HG03060 (cell line): ENCODE results near the gene CRLF1.

Experiments used
- ATAC-seq: cut with Tn5 transposase; IDR thresholded peaks from one replicate; pipeline ENCODE4 v1.9.1; 2021; ENCODE audit warnings: low read depth, moderate number of reproducible peaks; ENCODE audit not compliant: unreplicated experiment

CRLF1 gene

DNA sequence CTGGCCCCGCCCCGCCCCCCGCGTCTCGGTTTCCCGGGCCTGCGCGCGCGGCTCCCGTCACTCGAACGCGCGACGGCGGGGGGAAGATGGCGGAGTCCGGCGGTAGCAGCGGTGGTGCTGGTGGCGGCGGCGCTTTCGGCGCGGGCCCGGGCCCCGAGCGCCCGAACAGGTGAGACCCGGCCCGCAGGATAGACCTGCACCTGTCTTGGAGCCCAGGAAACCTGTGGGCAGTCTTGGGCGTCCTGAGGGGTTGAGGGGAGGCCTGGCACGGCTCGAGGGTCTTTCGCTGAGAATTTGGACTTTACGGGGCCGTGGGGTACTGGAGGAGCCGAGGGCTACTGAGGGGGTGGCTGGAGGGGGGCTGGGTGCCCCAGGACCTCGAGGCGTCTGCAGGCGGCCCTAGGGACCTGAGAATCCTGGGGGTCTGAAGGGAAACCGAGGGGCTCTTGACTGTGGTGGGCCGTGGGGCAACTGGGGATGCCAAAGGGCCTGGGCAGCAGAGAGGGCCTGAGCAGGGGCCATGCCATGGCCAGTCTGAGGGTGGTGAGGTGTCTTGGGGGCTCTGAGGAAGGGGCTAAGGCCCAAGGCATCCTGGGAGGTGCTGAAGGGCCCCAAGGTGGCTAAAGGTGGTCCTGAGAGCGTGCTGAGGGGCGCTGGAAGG lies 30.5 kb upstream of the CRLF1 start, which contains the start of gene KLHL26:
Gene KLHL26, plus strand, starts transcription at position 60 of the 661 bp plus-strand sequence. Its CDS starts 27 bp downstream, at position 87.
- ATAC-seq = no peak

- ATAC-seq = peak; percentile 66
These were observed 29.8 kb upstream of the CRLF1 start for GRCh38 chr19:18636183-18636968.

- ATAC-seq = no peak
These were observed 29.2 kb upstream of the CRLF1 start for GRCh38 chr19:18635831-18636182.

DNA sequence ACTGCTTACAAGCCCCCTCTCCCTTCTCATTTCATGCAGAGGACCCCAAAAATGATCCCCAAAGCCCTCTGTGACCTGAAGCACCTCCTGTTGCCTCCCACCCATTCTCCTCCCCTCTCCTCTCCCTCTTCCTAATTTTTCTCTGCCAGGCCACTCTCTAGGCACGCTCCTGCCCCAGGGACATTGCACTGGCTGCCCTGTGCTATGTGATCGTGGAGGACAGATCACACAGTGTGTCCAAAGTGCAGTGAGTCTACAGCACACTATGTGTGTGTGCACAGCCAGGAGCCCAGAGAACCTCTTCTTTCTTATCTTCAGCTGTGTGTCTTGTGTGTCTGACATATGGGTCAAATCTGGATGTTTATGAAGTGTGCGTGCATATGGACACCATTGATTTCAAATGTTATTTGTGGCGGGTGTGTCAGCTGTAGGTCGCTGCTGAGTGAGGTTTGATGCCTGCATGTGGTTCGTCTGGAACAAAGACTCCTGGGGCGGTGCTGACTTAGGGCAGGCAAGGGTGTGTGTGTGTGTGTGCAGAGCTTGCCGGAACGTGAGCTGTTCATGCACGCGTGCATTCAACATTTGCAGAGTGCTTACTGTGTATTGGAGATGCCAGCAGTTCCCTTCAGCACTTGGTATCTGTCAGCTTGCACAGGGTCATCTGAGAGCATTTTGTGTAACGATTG lies 28.2 kb upstream of the CRLF1 start:
- ATAC-seq = no peak

DNA sequence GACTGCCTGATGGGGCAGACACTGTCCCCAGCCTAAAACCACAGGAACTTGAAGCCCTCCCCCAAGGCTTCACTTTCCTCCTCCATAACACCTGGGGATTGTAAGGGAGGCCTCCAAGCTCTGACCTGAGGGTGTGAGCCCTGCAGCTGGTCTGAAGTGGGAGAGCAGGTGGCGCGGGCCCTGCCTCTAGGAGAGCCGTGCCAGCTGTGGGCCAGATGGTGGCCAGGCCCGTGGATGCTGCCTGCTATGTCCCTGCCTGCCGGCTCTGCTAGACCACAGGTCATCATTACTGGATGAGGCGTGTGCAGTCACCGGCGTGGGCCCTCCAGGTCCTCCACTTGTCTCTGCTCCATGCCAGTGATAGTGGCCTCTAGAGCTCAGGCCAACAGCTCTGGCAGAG lies 26.7 kb upstream of the CRLF1 start:
- ATAC-seq = no peak

- ATAC-seq = no peak
These were observed 22.8 kb upstream of the CRLF1 start for GRCh38 chr19:18629166-18630088.

GRCh38 chr19:18626906-18627305 lies 20.3 kb upstream of the CRLF1 start:
- no peak for ATAC-seq

GRCh38 chr19:18620902-18621301 lies 14.3 kb upstream of the CRLF1 start:
- ATAC-seq = no peak

DNA sequence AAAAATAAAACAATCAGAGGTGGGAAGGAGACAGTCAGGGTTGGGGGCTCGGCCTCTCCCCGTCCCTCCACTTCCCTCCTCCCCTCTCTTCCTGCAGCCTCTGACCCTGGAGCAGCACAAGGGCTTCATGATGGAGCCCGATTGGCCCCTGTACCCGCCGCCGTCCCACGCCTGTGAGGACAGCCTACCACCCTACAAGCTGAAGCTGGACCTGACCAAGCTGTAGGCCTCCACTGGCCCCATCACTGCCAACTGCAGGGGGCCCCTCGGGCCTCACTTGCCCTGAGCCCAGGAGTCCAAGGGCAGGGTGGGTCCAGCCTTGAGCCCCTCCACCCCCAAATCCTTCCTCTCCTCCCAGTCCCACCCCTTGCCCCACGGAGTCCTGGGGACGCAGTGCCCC lies 13.7 kb upstream of the CRLF1 start:
- no peak for ATAC-seq

GRCh38 chr19:18618236-18618635 lies 11.6 kb upstream of the CRLF1 start:
- ATAC-seq = no peak

- ATAC-seq = no peak
These were observed 11.0 kb upstream of the CRLF1 start for GRCh38 chr19:18617562-18617961.

DNA sequence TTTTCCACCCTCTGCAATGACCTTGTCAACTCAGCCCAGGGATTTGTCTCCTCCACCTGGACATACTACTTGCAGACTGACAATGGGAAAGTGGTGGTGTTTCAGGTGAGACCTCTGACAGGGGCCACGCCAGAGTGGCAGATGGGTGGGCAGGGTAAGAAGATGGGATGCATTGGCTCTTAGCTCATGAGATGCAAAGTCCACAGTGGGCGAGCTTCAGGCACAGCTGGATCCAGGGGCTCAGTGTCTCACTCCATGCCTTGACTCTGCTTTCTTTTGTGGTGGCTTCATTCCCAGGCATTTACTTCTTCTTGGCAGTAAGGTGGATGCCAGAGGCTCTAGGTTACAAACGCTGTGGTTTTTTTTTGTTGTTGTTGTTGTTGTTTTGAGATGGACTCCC lies 9.4 kb upstream of the CRLF1 start:
- no peak for ATAC-seq

DNA sequence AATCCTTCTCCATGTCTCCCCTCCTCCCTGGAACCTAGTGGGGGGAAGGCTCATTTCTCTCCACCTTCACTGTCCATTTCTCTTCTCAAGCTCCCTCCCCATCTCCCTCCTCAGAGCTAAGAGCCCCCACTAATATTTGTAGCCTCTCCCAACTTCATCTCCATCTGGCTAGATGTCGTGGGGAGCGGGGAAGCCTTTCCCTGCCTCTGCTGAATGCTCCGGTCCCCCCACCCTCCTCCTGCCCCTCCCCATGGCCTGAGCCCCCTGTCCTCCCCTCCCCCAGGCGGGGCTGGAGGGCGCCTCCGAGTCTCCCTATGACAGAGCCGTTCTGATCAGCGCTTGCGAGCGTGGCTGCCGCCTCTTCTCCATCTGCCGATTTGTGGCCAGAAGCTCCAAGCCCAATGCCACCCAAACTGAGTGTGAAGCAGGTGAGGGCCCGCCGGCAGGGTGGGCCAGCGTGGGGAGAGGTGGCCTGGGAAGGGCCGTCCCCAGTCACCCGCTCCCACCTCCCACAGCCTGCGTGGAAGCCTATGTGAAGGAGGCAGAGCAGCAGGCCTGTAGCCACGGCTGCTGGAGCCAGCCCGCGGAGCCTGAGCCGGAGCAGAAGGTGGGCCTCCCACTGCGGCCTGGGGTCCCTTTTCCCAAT lies 7.1 kb upstream of the CRLF1 start:
- ATAC-seq = no peak

GRCh38 chr19:18612772-18613588 lies 6.4 kb upstream of the CRLF1 start, which contains the start of gene TMEM59L:
Gene TMEM59L, plus strand, starts transcription at chr19:18612870. Its CDS starts 89 bp downstream, at chr19:18612959.
- no peak for ATAC-seq

DNA sequence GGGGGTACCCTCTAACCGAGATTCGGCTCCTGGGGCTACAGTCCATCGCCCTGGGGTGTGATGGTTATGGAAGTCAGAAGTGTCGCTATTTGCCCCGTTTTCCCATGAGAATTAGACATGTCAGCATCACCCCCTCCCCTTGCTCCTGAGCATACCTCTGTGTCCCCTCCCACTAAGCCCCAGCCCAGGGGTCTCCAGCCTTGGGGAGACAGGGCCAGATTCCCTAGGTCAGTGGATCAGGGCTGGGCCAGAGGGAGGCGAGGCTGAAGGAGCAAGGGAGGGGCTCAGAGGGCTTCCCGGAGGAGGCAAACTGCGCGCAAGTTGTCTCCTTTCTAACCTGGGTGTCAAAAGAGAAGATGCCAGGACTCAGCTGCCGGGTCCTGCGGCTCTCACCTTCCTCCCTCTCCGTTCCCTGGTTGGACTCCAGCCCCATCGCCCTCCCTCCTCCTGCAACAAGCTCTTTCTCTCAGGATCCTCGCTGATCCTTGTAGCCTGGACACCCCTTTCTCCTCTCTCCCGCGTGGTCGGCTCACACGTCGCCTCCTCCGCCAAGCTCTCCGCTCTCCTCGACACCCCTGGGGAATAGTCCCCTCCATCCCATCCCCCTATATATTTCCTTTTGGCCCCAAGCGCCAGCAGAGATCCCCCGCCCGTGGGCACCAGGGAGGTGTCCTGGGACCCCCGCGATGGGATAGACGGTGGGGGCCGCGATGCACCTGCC lies 5.6 kb upstream of the CRLF1 start:
- no peak for ATAC-seq

DNA sequence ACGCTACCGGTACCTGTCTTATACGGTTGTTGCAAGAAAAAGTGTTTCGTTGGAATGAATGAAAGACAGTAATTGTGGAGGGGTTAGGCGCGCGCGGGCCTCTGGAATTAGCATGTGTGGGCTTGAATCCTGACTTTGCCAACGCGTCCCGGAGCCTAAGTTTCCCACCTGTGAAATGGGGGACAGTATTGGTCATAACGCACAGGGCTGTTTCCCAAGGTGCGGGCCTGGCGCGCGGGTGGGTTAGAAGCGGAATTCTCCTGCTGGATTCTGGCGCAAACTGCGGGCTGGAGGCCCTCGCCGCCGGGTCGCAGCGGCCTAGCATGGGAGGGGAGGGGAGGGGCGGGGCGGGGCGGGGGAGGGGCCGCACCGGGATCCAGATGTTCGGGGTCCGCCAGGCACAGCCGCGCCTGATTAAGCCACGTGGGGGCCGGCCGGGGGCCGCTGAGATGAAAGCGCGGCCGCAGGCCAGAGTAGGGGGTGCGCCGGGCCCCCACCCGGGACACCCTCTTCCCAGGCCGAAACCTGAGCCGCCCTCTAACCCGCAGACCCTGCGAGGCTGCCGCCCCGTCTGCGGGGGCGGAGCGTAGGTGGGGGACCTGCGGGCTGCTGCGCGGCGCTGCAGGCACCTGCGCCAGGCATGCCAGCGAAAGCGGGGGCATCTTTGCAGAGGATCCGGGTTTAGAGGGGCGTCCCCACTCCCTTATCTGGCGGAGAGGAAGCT lies 4.9 kb upstream of the CRLF1 start:
- ATAC-seq = no peak

DNA sequence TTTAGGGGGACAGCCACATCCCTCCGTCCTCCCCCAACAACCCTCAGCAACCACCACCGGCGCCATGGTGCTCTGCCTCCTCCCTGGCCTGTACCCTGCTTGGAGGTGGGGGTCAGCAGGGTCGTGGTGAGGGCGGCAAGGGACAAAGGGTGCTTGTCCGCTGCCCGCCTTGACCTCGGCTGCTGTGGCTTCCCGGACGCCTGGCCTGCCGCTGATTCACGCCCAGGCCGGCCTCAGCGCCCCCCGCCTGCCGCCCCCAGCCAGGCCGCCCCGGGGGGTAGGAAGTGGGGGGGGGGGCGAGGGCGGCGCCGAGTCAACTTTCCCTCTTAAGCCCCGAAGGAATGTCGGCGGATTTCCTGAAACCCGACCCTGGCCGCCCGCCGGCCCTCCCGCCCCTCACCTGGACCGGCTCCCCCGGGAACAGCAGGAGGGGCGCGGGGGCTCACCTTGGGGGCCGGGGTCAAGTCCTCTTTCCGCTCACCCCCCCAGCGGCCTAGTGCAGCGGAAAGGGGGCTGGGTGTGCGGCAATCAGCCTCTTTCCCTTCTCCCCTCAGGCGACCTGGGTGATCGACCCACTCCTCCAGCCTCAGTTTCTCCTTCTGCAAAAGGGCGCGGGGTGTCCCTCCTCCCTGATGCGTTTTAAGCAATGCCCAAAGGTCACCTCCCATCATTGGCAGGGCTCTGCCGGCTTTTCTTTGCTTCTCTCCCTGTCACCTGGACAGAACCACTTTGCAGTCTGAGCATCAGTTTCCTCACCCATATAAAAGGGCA lies 4.1 kb upstream of the CRLF1 start:
- ATAC-seq = no peak
